HG03103 (cell line): Measurements from ENCODE around the gene RNF213.
"Not testable (repeated sequence)": the region's sequence is repeated elsewhere in the genome, so short reads cannot be mapped to it uniquely, and the experiment has no call there.

Experiments used
- ATAC-seq: cut with Tn5 transposase; IDR thresholded peaks from one replicate; pipeline ENCODE4 v1.9.1; 2021; ENCODE audit warnings: low read depth; ENCODE audit not compliant: unreplicated experiment

Gene RNF213

GRCh38 chr17:80223838-80224497 is 36.7 kb upstream of the RNF213 start:
- ATAC-seq = no peak

GRCh38 chr17:80224683-80225082 is 36.0 kb upstream of the RNF213 start:
- ATAC-seq = no peak

GRCh38 chr17:80225230-80225629 is 35.4 kb upstream of the RNF213 start:
- ATAC-seq = no peak

DNA sequence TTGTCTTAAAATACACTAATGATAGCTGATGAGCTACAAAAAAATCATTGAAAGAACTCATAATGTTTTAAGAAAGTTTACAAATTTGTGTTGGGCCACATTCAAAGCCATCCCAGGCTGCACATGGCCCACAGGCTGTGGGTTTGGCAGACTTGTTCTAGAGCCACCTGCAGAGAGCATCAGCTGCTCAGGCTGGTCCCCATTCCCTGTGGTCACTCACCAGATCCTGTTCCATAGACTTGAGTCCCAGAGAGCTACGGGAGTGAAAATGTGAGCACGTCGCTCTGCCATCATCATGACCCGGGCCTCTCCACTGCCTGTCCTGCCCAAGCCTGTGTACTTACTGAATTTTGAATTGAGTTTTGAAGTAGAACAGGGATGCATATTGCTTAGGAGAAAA is 33.5 kb upstream of the RNF213 start:
- ATAC-seq = no peak

- no peak for ATAC-seq
Measured at GRCh38 chr17:80227666-80228065, 33.0 kb upstream of the RNF213 start.

- no peak for ATAC-seq
Measured at GRCh38 chr17:80228477-80228876, 32.2 kb upstream of the RNF213 start.

DNA sequence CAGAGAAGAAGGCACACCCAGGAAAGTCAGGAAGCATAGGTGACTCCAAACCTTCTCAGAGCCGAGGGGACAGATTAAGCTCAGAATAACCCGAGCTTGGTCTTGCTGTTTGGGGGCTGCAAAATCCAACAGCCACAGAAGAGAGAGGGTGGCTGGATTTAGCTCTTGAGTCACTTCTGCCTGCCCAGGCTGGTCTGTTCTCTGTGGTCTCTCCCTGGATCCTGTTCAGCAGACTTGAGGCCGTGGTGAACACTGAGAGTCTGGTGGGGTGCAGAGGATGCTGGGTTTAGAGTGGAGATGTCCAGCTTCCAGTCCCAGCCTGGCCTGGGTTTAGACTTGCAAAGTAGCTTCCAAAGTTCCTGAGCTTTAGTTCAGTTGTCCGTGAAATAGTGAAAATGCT is 31.6 kb upstream of the RNF213 start:
- no peak for ATAC-seq

- no peak for ATAC-seq
Measured at GRCh38 chr17:80232438-80232837, 28.2 kb upstream of the RNF213 start.

GRCh38 chr17:80233202-80233601 is 27.4 kb upstream of the RNF213 start:
- no peak for ATAC-seq

- ATAC-seq = no peak
Measured at GRCh38 chr17:80236911-80237310, 23.7 kb upstream of the RNF213 start.

DNA sequence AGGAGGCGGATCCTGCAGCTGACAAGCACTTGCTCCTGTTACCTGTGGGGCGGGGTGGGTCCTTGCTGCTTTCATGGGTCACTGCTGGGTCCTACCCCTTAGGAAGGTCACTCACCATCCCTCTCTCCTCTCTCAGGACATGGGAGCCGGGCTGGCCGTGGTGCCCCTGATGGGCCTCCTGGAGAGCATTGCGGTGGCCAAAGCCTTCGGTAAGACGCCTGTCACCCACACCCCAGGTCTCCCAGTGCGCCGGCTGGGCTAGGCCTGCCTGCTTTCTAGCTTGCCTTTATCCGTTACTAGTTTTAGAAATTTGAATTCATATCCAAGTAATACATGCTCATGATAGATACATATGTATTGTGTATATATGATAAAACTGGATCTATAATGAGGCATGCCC is 23.3 kb upstream of the RNF213 start:
- ATAC-seq = no peak

- ATAC-seq = no peak
Measured at GRCh38 chr17:80242505-80242904, 18.1 kb upstream of the RNF213 start.

GRCh38 chr17:80243526-80244433 is 16.9 kb upstream of the RNF213 start:
- no peak for ATAC-seq

- ATAC-seq = not testable (repeated sequence)
Measured at GRCh38 chr17:80244448-80244847, 16.2 kb upstream of the RNF213 start.

DNA sequence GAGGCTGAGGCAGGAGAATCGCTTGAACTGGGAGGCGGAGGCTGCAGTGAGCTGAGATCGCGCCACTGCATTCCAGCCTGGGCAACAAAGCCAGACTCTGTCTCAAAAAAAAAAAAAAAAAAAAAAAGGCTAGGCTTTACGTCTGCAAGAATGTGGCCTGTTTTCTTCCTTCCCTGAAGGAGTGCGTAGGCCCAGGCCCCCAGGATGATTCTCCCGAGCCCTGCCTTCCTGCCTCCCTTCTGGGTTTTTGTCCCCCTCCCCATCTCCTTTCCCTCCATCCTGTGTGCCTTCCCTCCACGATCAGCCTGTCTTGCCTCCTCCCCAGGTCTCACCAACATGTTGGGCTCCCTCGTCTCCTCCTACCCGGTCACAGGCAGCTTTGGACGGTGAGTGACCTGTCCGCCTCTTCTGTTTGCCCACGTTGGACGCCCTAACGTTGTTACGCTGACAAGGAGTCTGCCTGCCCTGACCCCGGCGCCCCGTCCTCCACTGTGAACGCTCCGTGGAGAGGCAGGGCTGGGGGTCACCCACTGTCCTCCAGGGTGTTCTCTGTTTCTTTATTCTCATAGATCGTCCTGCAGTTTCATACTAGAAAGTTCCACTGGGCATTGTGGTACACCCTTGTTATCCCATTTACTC is 15.7 kb upstream of the RNF213 start:
- ATAC-seq = no peak

DNA sequence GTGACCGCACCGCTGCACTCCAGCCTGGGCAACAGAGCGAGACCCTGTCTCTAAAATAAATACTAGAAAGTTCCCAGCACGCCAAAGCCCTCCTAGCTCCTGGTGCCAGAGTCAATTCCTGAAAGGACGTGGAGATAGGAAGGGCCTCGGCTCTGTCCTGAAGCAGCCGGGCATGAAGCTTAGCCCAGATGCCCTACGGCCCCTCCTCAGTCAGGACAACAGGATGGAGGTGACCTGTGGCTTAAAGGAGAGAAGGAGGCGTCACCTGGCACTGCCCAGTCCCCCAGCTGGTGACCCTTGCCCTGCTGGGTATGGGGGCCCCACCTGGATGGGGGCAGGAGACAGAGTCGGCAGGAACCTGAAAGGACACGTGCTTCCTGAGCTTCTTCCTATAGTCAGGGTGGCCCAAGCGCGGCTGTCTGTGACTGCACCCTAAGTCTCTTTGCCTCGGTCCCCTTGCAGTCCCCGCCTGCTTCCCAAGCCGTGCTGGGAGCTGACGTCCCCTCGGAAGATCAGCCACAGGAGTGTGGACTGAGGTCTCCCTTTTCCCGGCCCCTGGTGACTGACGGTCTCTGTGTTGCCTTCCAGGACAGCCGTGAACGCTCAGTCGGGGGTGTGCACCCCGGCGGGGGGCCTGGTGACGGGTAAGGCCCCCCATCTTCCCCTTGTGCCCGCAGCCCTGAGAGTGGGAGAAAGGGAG is 14.9 kb upstream of the RNF213 start:
- no peak for ATAC-seq

GRCh38 chr17:80246266-80246681 is 14.4 kb upstream of the RNF213 start:
- ATAC-seq = no peak

DNA sequence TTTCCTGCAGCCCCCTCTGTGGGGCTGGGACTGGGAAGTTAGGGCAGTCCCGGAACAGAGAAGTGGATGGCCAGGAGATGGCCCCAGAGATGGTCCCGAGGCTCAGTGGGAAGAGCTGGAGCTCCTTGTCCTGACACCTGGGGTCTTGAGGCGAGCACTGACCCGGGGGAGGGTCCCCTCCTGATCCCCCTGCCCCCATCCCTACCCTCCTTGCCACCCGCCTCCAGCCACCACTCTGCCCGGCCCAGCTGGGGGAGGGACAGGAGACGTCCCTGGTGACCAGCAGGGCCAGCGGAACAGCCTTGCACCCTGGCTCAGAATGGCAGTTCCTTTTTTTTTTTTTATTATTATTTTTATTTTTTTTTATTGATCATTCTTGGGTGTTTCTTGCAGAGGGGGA is 13.9 kb upstream of the RNF213 start:
- no peak for ATAC-seq

- ATAC-seq = no peak
Measured at GRCh38 chr17:80247561-80247960, 13.1 kb upstream of the RNF213 start.

- ATAC-seq = no peak
Measured at GRCh38 chr17:80248001-80248893, 12.4 kb upstream of the RNF213 start.
